Left ventricle myocardium inferior (tissue), 1 donor: ENCODE results near the gene SECTM1. TPM values are rescaled to one million over a fixed set of nuclear protein-coding genes. Genes with fewer than 3 reads are reported as not detected.

ENCODE experiments used
- DNase-seq: peaks from one replicate; pipeline ENCODE4 v3.0.0-alpha.2; 2020
- H3K27ac ChIP-seq: fragments of 200-600 bp; replicated peaks from 2 replicates; pipeline ENCODE4 v1.8.0; 2021
- H3K27me3 ChIP-seq: fragments of 200-600 bp; 2 replicates; pipeline ENCODE4 v1.8.0; 2021; ENCODE audit warnings: low read depth
- H3K36me3 ChIP-seq: fragments of 200-600 bp; 2 replicates; pipeline ENCODE4 v1.8.0; 2021
- H3K4me1 ChIP-seq: fragments of 200-600 bp; 2 replicates; pipeline ENCODE4 v1.8.0; 2021
- H3K4me3 ChIP-seq: fragments of 200-600 bp; 2 replicates; pipeline ENCODE4 v1.8.0; 2021; ENCODE audit warnings: mild to moderate bottlenecking, moderate library complexity
- H3K9me3 ChIP-seq: fragments of 200-600 bp; replicated peaks from 2 replicates; pipeline ENCODE4 v1.8.0; 2021
- CTCF ChIP-seq: fragments of 200-600 bp; IDR thresholded peaks from 2 replicates; pipeline ENCODE4 v1.8.0; 2021; ENCODE audit warnings: antibody characterized with exemption, mild to moderate bottlenecking, borderline replicate concordance
- intact Hi-C: fragments of 100-400 bp; cut with micrococcal nuclease; formaldehyde crosslinking; loops from one replicate; pipeline ENCODE4 v1.11.0; 2022
- total RNA-seq: library from RNA; stranded (reverse); fragmentation: NEBNext Ultra II Directional; extraction: Animal tissue kit (Norgen Biotek cat#: 25700); gene quantifications from one replicate; pipeline ENCODE4 v1.2.1, GENCODE V29; 2021
- donor health status: DM: no; HTN: yes; CAD: no; lungs with severe emphysema.

Gene SECTM1
- total RNA-seq, 1 donor from 2014 or later: 3.9 TPM

DNA sequence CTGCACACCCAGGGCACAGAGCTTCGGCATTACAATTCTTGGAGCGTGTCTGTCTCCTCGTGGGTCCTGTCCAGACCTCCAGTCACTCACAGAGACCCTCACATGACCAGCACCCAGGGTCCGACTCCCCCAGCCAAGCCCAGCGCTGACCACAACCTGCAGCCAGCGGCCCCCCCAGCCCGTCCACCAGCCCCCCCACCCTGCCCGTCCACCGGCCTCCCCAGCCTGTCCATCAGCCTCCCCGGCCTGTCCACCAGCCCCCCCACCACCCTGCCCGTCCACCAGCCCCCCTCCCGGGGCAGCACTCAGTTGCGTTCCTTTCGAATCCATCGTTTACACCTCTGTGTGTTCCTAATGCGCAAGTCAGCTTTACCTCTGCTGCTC lies 5.8 kb downstream of the SECTM1 start:
- H3K4me3 ChIP-seq: no peak overlapping the region
- peaks cover 24% of the 10 kb centered on the region for H3K4me1 ChIP-seq
- H3K27me3 ChIP-seq: peaks cover 50% of the 10 kb centered on the region
- H3K9me3 ChIP-seq: no peaks in the 10 kb centered on the region
- no peak for TF ChIP-seq CTCF
- DNase-seq: no peak
- intact Hi-C loops: loop anchor here (10.0 kb wide), 1 partner anchor 93 kb away; no protein-coding TSS in a partner anchor
- no peaks in the 10 kb centered on the region for H3K36me3 ChIP-seq
- no peak overlapping the region for H3K27ac ChIP-seq

GRCh38 chr17:82327289-82327688 lies 6.3 kb downstream of the SECTM1 start:
- H3K9me3 ChIP-seq: no peaks in the 10 kb centered on the region
- no peak for TF ChIP-seq CTCF
- peaks cover 50% of the 10 kb centered on the region for H3K27me3 ChIP-seq
- no peak overlapping the region for H3K4me3 ChIP-seq
- peaks cover 19% of the 10 kb centered on the region for H3K4me1 ChIP-seq
- intact Hi-C loops: loop anchor here (10.0 kb wide), 1 partner anchor 92 kb away; no protein-coding TSS in a partner anchor
- H3K27ac ChIP-seq: no peak overlapping the region
- no peak for DNase-seq
- H3K36me3 ChIP-seq: no peaks in the 10 kb centered on the region

DNA sequence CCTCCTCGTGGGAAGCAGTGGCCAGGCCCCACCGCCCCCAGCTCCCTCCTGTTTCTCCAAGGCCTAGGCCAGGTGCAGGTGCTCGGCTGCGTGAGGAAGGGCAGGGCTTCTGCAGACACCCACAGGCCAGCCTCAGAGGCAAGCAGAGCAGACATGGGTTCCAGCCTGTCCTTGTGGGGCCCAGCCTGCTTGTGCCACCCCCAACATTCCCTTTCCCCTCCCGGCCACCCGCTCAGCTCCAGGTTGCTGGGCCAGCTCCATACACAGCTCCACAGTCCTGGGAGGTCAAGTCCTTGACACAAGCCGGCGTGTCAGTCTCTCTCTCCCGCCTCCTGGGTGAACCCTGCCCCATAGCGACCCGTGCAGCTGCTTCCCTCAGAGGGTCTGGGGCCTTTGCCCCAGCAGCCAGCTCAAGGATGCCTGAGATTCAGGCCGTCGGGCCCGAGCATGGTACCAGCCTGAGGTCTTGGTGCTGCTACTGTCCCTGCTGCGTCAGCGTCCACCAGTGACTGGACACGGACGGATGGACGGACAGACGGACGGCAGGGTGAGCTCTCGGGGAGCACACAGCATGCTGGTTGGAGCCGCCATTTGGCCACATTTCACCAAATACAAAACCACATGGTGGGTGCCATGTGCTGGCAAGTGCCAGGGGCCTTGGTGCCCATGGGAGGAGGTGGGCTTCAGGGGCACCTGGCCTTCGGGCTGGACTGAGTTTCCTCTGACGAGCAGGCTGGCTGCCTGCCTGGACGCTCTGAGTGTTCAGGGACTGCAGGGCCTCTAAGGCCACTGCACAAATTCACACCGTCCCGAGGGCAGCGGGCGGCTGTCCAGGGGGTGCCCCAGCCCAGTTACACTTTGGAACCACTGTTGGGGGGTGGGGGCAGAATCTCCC lies 8.0 kb downstream of the SECTM1 start:
- Histone ChIP-seq H3K9me3 (no peaks in the 10 kb centered on the region), H3K27ac (no peak overlapping the region), H3K27me3 (peaks cover 53% of the 10 kb centered on the region), H3K4me1 (peaks cover 18% of the 10 kb centered on the region), H3K4me3 (no peak overlapping the region), H3K36me3 (no peaks in the 10 kb centered on the region)
- intact Hi-C loops: loop anchor here (10.0 kb wide), 1 partner anchor 91 kb away; no protein-coding TSS in a partner anchor
- DNase-seq: no peak
- no peak for TF ChIP-seq CTCF

GRCh38 chr17:82324566-82325285 lies 8.8 kb downstream of the SECTM1 start:
- H3K9me3 ChIP-seq: no peaks in the 10 kb centered on the region
- peaks cover 45% of the 10 kb centered on the region for H3K27me3 ChIP-seq
- H3K27ac ChIP-seq: no peak overlapping the region
- H3K4me1 ChIP-seq: peaks cover 10% of the 10 kb centered on the region
- H3K4me3 ChIP-seq: no peak overlapping the region
- no peaks in the 10 kb centered on the region for H3K36me3 ChIP-seq
- no peak for TF ChIP-seq CTCF
- intact Hi-C loops: loop anchor here (10.0 kb wide), 1 partner anchor 90 kb away; no protein-coding TSS in a partner anchor
- DNase-seq: no peak

- peaks cover 10% of the 10 kb centered on the region for H3K4me1 ChIP-seq
- H3K27ac ChIP-seq: no peak overlapping the region
- H3K27me3 ChIP-seq: peaks cover 36% of the 10 kb centered on the region
- DNase-seq: no peak
- intact Hi-C loops: loop anchor here (10.0 kb wide), 1 partner anchor 89 kb away; no protein-coding TSS in a partner anchor
- H3K9me3 ChIP-seq: no peaks in the 10 kb centered on the region
- no peak for TF ChIP-seq CTCF
- no peaks in the 10 kb centered on the region for H3K36me3 ChIP-seq
- H3K4me3 ChIP-seq: no peak overlapping the region
Measured at GRCh38 chr17:82323514-82324234, 9.9 kb downstream of the SECTM1 start.
